SIG-M5 (cell line): ENCODE data around the gene SGK1.
"Not testable (repeated sequence)": the region's sequence is repeated elsewhere in the genome, so short reads cannot be mapped to it uniquely, and the experiment has no call there.

Source experiments
- DNase-seq: peaks from one replicate; lab custom pipeline; 2025; lab: John Stamatoyannopoulos, UW

Gene SGK1

DNA sequence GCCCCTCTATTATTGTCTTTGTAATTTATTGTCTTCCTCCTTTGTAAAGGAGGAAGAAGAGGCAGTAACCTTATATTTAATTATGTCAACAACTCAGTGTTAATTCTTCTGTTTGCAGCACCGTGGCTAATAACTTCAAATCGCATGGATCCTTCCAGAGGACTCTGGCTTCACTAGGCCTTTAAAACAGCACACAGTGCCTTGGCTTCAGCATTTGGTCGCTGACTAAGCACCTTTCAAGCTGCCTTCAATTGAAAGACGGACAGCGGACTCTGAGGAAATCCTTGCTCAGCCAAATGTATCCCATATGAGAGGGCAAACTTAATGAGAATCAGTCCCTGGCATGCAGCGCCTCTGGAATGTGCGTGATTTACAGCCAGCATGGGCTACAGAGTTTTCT, 64.2 kb downstream of the SGK1 start:
- DNase-seq: no peak

GRCh38 chr6:134251320-134251719, 66.6 kb downstream of the SGK1 start:
- no peak for DNase-seq

- DNase-seq: no peak
These were observed 67.1 kb downstream of the SGK1 start for GRCh38 chr6:134250776-134251175.

GRCh38 chr6:134249759-134250602, 67.9 kb downstream of the SGK1 start:
- no peak for DNase-seq

GRCh38 chr6:134249239-134249758, 68.6 kb downstream of the SGK1 start:
- no peak for DNase-seq

DNA sequence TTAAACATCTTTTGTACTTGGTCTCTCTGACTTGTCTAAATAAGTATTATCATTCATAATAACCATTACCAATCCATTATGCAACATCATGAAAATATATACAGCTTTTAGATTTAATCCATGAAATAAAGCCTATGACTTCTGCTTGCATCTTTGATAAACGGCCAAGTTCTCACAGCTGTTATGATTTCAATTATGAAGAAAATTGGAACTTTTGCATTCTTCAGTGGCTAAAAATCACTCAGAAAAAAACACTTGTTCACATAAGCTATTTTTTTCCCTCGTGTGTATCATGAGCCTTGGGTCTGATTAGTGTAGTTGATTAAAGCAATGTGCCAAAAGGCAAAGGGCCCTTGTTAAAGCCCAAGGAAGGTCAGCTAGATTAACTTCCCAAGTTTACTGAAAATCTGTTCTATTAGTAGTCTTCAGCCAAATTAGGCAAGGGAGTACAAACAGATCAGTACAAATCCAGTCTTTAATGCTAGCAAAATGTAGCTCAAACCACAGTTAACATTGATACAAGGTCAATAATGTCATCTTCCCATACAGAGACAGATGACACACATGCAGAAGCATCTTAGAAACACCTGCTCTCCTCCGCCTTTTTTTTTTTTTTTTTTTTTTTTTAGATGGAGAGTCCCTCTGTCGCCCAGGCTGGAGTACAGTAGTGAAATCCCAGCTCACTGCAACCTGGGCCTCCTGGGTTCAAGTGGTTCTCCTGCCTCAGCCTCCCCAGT, 69.9 kb downstream of the SGK1 start:
- DNase-seq: no peak

DNA sequence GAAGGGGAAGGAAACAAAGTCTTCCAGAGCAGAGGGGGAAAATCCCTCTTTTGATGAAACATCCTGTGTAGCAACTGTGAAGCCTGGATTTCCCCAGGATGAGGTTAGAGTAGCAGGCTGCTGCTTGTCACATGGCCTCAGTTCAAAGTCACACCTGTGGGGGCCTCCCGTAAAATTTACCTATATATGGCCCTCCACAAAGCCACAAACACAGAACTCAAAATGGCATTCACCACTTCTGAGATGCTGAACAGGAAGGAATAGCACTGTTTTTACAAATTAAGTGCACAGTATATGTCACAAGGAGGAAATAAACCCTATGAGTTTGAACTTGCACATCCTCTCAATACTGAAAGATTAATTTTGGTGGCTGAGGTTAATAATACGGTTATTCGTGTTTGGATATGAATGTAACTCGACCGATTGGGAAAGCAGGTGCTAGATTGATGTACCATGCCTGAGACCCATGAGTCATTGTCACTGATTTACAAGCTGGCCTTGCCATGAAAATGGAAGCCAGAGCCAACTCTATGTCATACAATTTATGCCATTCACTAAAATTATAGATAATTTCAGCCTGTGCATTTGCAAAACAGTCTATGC, 70.6 kb downstream of the SGK1 start:
- no peak for DNase-seq

DNA sequence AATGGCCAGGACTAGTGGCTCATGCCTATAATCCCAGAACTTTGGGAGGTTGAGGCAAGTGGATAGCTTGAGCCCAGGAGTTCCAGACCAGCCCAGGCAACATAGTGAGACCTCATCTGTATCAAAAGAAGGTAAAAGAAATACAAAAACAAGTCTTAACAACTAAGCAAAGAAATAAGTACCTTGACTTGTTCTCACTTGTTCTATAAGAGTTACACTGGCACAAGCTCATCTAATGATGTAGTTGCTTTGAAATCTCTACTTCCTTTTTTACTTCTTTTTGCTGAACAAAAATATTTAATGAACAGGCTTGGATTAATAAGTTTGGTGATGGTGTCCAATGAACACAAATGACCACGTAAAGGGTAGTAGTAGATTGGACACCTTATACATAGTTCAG, 72.2 kb downstream of the SGK1 start:
- DNase-seq: no peak

- no peak for DNase-seq
These were observed 72.9 kb downstream of the SGK1 start for GRCh38 chr6:134245041-134245440.

DNA sequence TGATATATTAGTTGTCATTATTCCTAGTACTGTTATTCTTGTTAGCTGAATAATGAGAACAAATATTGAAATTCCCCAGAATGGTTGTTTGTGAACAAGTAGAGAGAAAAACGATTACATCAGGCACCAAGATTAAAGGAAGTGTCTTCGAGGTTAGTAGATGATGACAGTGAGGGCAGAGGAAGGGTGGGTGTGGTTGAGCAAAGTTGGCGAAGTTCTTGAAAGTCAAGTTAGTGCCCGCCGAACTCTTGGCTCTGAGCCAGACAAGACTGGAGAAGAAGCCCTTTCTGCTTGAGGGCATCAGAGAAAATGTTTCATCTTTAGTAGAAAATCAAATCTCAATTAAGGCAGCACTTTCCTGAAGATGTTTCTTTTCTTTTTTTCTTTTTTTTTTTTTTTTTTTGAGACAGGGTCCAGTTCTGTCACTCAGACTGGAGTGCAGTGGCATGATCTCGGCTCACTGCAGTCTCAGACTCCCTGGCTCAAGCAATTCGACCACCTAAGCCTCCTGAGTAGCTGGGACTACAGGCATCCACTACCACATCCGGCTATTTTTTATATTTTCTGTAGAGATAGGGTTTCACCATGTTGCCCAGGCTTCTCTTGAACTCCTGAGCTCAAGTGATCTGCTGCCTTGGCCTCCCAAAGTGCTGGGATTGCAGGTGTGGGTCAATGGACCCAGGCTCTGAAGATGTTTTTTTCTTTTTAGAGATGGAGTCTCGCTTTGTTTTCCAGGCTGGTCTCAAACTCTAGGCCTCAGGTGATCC, 77.1 kb downstream of the SGK1 start:
- no peak for DNase-seq

GRCh38 chr6:134238960-134239795, 78.7 kb downstream of the SGK1 start:
- DNase-seq: no peak

- DNase-seq: no peak
These were observed 79.9 kb downstream of the SGK1 start for GRCh38 chr6:134238006-134238405.

GRCh38 chr6:134235937-134236751, 81.8 kb downstream of the SGK1 start:
- peak; percentile 75 for DNase-seq

GRCh38 chr6:134235334-134235733, 82.6 kb downstream of the SGK1 start:
- DNase-seq: not testable (repeated sequence)

DNA sequence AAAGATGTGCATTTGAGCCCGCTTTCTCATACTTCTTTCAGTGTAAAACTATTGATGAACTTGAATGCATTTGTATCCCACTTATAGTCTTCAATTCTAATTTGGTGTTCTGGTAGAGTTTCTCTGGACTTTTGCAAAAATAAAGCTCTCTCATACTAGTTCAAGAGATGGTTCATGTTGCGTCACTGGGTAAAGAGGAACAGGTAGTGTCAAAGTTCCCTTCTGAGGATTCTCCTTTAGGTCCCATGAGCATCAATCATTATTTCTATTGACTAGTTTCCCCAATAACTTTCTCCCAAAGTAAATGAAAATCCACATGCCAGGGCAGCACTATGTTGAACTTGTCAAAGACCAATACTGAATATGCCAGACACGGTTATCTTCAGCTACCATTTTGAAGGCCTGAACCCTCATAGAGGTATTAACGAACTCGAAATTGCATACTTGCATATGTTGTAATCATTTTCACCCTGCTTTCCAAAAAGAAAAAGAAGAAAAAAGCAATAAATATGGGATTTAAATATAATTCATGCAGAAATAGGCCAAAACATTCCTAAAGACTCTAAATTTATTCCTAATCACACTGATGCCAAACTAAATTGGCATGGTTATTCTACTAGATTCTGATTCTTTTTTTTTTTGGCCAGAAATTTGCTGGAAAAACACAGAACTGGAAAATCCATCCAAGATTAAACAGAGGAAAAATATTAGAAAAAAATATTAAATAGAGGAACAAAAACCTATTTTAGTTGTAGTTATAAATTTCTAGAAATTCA, 84.5 kb downstream of the SGK1 start:
- DNase-seq: no peak

DNA sequence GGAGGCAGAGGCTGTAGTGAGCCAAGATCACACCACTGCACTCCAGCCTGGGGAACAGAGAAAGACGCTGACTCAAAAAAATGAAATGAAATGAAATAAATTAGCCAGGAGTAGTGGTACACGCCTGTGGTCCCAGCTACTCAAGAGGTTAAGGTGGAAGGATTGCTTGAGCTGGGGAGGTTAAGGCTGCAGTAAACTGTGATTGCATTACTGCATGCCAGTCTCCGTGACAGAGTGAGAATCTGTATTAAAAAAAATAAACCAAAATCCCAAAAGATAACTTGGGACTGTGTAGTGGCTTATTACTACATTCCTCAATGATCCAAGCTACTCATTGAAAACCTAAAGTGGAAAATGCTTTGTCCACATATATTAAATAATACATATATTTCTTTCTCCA, 87.0 kb downstream of the SGK1 start:
- DNase-seq: no peak

DNA sequence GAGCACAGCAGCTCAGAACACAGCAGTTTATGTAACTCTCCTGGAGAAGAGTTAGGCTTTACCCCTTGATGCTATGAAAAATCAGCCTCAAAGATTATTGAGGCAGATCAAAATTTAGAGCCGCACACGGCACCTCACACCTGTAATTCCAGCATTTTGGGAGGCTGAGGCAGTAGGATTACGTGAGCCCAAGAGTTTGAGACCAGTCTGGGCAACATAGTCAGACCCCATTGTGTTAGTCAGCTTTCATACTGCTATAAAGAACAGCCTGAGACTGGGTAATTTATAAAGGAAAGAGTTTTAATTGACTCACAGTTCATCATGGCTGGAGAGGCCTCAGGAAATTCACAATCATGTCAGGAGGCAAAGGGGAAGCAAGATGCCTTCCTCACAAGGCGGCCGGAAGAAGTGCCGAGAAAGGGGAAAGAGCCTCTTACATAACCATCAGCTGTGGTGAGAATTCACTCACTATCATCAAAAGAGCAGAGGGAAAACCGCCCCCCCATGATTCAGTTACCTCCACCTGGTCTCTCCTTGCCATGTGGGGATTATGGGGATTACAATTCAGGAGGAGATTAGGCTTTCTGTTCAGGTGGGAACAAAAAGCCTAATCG, 87.7 kb downstream of the SGK1 start:
- DNase-seq: no peak

DNA sequence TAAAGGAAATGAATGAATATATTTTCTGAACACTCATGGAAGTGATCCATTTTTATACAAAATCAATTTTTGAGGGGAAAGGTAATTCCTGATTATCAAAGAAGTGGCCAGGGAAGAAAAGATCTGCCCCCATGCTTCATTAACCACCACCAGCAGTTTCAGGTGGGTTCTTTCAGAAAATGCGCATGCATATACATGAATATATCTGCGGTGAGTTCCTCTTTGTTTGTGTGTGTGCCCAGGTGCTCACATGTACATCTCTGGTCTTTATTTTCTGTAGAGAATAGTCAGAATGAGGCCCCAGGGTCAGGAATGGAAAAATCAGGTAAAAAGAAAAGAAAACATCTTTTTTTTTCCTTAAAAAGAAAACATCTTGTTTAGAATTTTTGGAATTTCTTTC, 88.4 kb downstream of the SGK1 start:
- no peak for DNase-seq
